RWPE2 (cell line): Measurements from ENCODE around the gene TMPRSS6.

Experiments used
- ATAC-seq: fragments of 200-7000 bp; cut with Tn5 transposase; 3 replicates; pipeline ENCODE4 v1.9.1; 2021; ENCODE audit warnings: low read depth
- DNase-seq: peaks from one replicate; pipeline ENCODE4 v3.0.0-alpha.2; 2020; ENCODE audit warnings: low spot score
- H3K27ac ChIP-seq: fragments of 450-650 bp; 2 replicates; pipeline ENCODE4 v1.5.1; 2017; ENCODE audit warnings: mild to moderate bottlenecking; ENCODE audit not compliant: poor library complexity, severe bottlenecking
- H3K27me3 ChIP-seq: fragments of 250-450 bp; sonication (Bioruptor Pico); 2 replicates; pipeline ENCODE4 v1.5.1; 2021; ENCODE audit warnings: mild to moderate bottlenecking, moderate library complexity; ENCODE audit not compliant: insufficient read depth, poor library complexity, severe bottlenecking
- H3K36me3 ChIP-seq: fragments of 250-450 bp; sonication (Bioruptor Pico); 2 replicates; pipeline ENCODE4 v1.5.1; 2020; ENCODE audit warnings: low read depth, mild to moderate bottlenecking, moderate library complexity
- H3K4me1 ChIP-seq: fragments of 250-450 bp; sonication (Bioruptor Pico); 2 replicates; pipeline ENCODE4 v1.5.1; 2021; ENCODE audit warnings: mild to moderate bottlenecking, moderate library complexity; ENCODE audit not compliant: insufficient read depth, poor library complexity, severe bottlenecking
- H3K4me3 ChIP-seq: fragments of 250-450 bp; sonication (Bioruptor Pico); 2 replicates; pipeline ENCODE4 v1.5.1; 2021; ENCODE audit warnings: mild to moderate bottlenecking, moderate library complexity; ENCODE audit not compliant: severe bottlenecking
- H3K9me3 ChIP-seq: fragments of 250-450 bp; sonication (Bioruptor Pico); 2 replicates; pipeline ENCODE4 v1.5.1; 2021; ENCODE audit warnings: mild to moderate bottlenecking, moderate library complexity; ENCODE audit not compliant: severe bottlenecking
- CTCF ChIP-seq: fragments of 450-650 bp; IDR thresholded peaks from one replicate; pipeline ENCODE4 v1.5.1; 2017; ENCODE audit warnings: mild to moderate bottlenecking, moderate library complexity; ENCODE audit not compliant: poor library complexity, severe bottlenecking

Gene TMPRSS6

GRCh38 chr22:37086184-37086583 is 23.3 kb downstream of the TMPRSS6 start:
- TF ChIP-seq CTCF: no peak
- no peak for ATAC-seq
- H3K4me1 ChIP-seq: no peaks in the 10 kb centered on the region

GRCh38 chr22:37084385-37084784 is 25.1 kb downstream of the TMPRSS6 start:
- Histone ChIP-seq H3K27me3 (no peaks in the 10 kb centered on the region), H3K36me3 (no peaks in the 10 kb centered on the region), H3K27ac (no peak overlapping the region), H3K4me1 (no peaks in the 10 kb centered on the region), H3K9me3 (no peaks in the 10 kb centered on the region), H3K4me3 (no peak overlapping the region)
- no peak for ATAC-seq
- TF ChIP-seq CTCF: no peak
- DNase-seq: no peak

More at GRCh38 chr22:37086184-37086583, 23.3 kb downstream of the TMPRSS6 start:
- H3K27ac ChIP-seq: no peak overlapping the region
- H3K36me3 ChIP-seq: no peaks in the 10 kb centered on the region
- no peaks in the 10 kb centered on the region for H3K27me3 ChIP-seq
- no peak overlapping the region for H3K4me3 ChIP-seq
- DNase-seq: no peak
- no peaks in the 10 kb centered on the region for H3K9me3 ChIP-seq

- DNase-seq: no peak
These were observed 25.6 kb downstream of the TMPRSS6 start for GRCh38 chr22:37083914-37084313.

GRCh38 chr22:37082251-37082873 is 27.2 kb downstream of the TMPRSS6 start:
- ATAC-seq (no peak), DNase-seq (no peak)
- H3K9me3 ChIP-seq: no peaks in the 10 kb centered on the region
- H3K27ac ChIP-seq: no peak overlapping the region
- H3K4me3 ChIP-seq: no peak overlapping the region
- no peak for TF ChIP-seq CTCF
- H3K27me3 ChIP-seq: peaks cover 3% of the 10 kb centered on the region
- no peaks in the 10 kb centered on the region for H3K4me1 ChIP-seq
- no peaks in the 10 kb centered on the region for H3K36me3 ChIP-seq

More at GRCh38 chr22:37083914-37084313, 25.6 kb downstream of the TMPRSS6 start:
- Histone ChIP-seq H3K9me3 (no peaks in the 10 kb centered on the region), H3K36me3 (no peaks in the 10 kb centered on the region), H3K27ac (no peak overlapping the region), H3K27me3 (no peaks in the 10 kb centered on the region), H3K4me1 (no peaks in the 10 kb centered on the region), H3K4me3 (no peak overlapping the region)
- no peak for ATAC-seq
- no peak for TF ChIP-seq CTCF

- no peak for DNase-seq
- Histone ChIP-seq H3K4me3 (no peak overlapping the region), H3K9me3 (no peaks in the 10 kb centered on the region), H3K4me1 (no peaks in the 10 kb centered on the region), H3K27ac (no peak overlapping the region), H3K36me3 (no peaks in the 10 kb centered on the region), H3K27me3 (peaks cover 4% of the 10 kb centered on the region)
- no peak for TF ChIP-seq CTCF
- ATAC-seq: no peak
These were observed 28.7 kb downstream of the TMPRSS6 start for GRCh38 chr22:37080838-37081237.
